Measurements from ENCODE around the gene TMEM72. TPM values are rescaled to one million over a fixed set of nuclear protein-coding genes. Genes with fewer than 3 reads are reported as not detected.

Gene TMEM72
- total RNA-seq, 1 experiment from 2014 or later = not detected

GRCh38 chr10:44954042-44954441 is 42.9 kb downstream of the TMEM72 start:
- Histone ChIP-seq H3K4me3 (ENCODE audit: low read depth, low read length) (no peak overlapping the region), H3K9me3 (no peaks in the 10 kb centered on the region), H3K36me3 (ENCODE audit: control insufficient read depth, insufficient read depth, low read length) (0 out of 2 replicates have a peak, but pooled peaks cover 4% of the 10 kb centered on the region), H3K27me3 (replicated peaks; ENCODE audit: control insufficient read depth, insufficient read depth, low read length) (no peaks in the 10 kb centered on the region), H3K4me1 (peaks cover 59% of the 10 kb centered on the region)
- intact Hi-C loops (cut with micrococcal nuclease; ENCODE audit: unreplicated experiment) = no loop called here
- Mint-ChIP-seq H3K9me3 (ENCODE audit: unreplicated experiment) (no peaks in the 10 kb centered on the region), H3K4me1 (ENCODE audit: low read depth, unreplicated experiment) (peaks cover 37% of the 10 kb centered on the region), H3K27ac (ENCODE audit: unreplicated experiment) (no peak overlapping the region), H3K27me3 (ENCODE audit: insufficient read depth, unreplicated experiment) (no peaks in the 10 kb centered on the region), H3K36me3 (ENCODE audit: insufficient read depth, unreplicated experiment) (peaks cover 20% of the 10 kb centered on the region), H3K4me3 (ENCODE audit: unreplicated experiment) (no peak overlapping the region)
- BruUV-seq (replicated peaks) = no TSS peak
- ChIA-PET CTCF (interaction anchor here (0.6 kb wide), 1 partner anchor 45 kb away, joined by 4 read pairs; no protein-coding TSS in a partner anchor), POLR2A (no interaction called here)
- DNase-seq = no peak
- no peak for TF ChIP-seq CTCF (IDR thresholded peaks at IDR 0.05; ENCODE audit: insufficient read depth in 1 of 2, low read depth in 1 of 2, low read length in 1 of 2, severe bottlenecking in 1 of 2, unreplicated experiment in 1 of 2)

DNA sequence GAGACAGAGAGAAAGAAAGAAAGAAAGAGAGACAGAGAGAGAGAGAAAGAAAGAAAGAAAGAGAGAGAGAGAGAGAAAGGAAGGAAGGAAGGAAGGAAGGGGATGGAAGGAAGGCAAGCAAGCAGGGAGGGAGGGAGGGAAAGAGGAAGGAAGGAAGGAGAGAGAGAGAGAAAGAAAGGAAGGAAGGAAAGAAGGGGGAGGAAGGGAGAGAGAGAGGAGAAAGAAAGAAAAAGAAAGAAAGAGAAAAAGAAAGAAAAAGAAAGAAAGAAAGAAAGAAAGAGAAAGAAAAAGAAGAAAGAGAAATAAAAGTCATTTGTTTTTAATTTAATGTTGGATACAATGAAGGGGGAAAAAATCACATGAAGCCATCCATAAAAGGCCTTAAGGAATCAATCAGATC is 43.8 kb downstream of the TMEM72 start:
- no peaks in the 10 kb centered on the region for H3K9me3 ChIP-seq
- no peaks in the 10 kb centered on the region for H3K27me3 ChIP-seq (replicated peaks; ENCODE audit: control insufficient read depth, insufficient read depth, low read length)
- Mint-ChIP-seq H3K9me3 (ENCODE audit: unreplicated experiment) (no peaks in the 10 kb centered on the region), H3K27ac (ENCODE audit: unreplicated experiment) (peak overlapping the region; percentile 21), H3K4me3 (ENCODE audit: unreplicated experiment) (no peak overlapping the region), H3K27me3 (ENCODE audit: insufficient read depth, unreplicated experiment) (no peaks in the 10 kb centered on the region), H3K4me1 (ENCODE audit: low read depth, unreplicated experiment) (peaks cover 31% of the 10 kb centered on the region), H3K36me3 (ENCODE audit: insufficient read depth, unreplicated experiment) (peaks cover 18% of the 10 kb centered on the region)
- no peak overlapping the region for H3K4me3 ChIP-seq (ENCODE audit: low read depth, low read length)
- no peak for DNase-seq
- no TSS peak for BruUV-seq (replicated peaks)
- ChIA-PET CTCF (no interaction called here), POLR2A (no interaction called here)
- TF ChIP-seq CTCF (IDR thresholded peaks at IDR 0.05; ENCODE audit: insufficient read depth in 1 of 2, low read depth in 1 of 2, low read length in 1 of 2, severe bottlenecking in 1 of 2, unreplicated experiment in 1 of 2) = no peak
- intact Hi-C loops (cut with micrococcal nuclease; ENCODE audit: unreplicated experiment) = no loop called here
- peaks cover 50% of the 10 kb centered on the region for H3K4me1 ChIP-seq
- H3K36me3 ChIP-seq (ENCODE audit: control insufficient read depth, insufficient read depth, low read length) = 0 out of 2 replicates have a peak, but pooled peaks cover 4% of the 10 kb centered on the region

- Mint-ChIP-seq H3K4me3 (ENCODE audit: unreplicated experiment) (no peak overlapping the region), H3K4me1 (ENCODE audit: low read depth, unreplicated experiment) (peaks cover 30% of the 10 kb centered on the region), H3K27me3 (ENCODE audit: insufficient read depth, unreplicated experiment) (no peaks in the 10 kb centered on the region), H3K27ac (ENCODE audit: unreplicated experiment) (peak overlapping the region; percentile 20), H3K36me3 (ENCODE audit: insufficient read depth, unreplicated experiment) (peaks cover 17% of the 10 kb centered on the region), H3K9me3 (ENCODE audit: unreplicated experiment) (no peaks in the 10 kb centered on the region)
- TF ChIP-seq CTCF (IDR thresholded peaks at IDR 0.05; ENCODE audit: insufficient read depth in 1 of 2, low read depth in 1 of 2, low read length in 1 of 2, severe bottlenecking in 1 of 2, unreplicated experiment in 1 of 2) = no peak
- Histone ChIP-seq H3K36me3 (ENCODE audit: control insufficient read depth, insufficient read depth, low read length) (0 out of 2 replicates have a peak, but pooled peaks cover 2% of the 10 kb centered on the region), H3K4me1 (peaks cover 51% of the 10 kb centered on the region), H3K4me3 (ENCODE audit: low read depth, low read length) (no peak overlapping the region), H3K9me3 (no peaks in the 10 kb centered on the region), H3K27me3 (replicated peaks; ENCODE audit: control insufficient read depth, insufficient read depth, low read length) (no peaks in the 10 kb centered on the region)
- no TSS peak for BruUV-seq (replicated peaks)
- POLR2A ChIA-PET = no interaction called here
- intact Hi-C loops (cut with micrococcal nuclease; ENCODE audit: unreplicated experiment) = no loop called here
- DNase-seq = no peak
- CTCF ChIA-PET = no interaction called here
Measured at GRCh38 chr10:44955413-44956070, 44.4 kb downstream of the TMEM72 start.
